Measurements from ENCODE around the gene CYP3A5. TPM values are rescaled to one million over a fixed set of nuclear protein-coding genes. Genes with fewer than 3 reads are reported as not detected.

The CYP3A5 gene
- total and polyA plus RNA-seq, 9 of the 15 experiments (the other 6 are each of a cell fraction or from before 2014, with no cell fraction given) = 0.73 to 2.8 (median 1.5) TPM

DNA sequence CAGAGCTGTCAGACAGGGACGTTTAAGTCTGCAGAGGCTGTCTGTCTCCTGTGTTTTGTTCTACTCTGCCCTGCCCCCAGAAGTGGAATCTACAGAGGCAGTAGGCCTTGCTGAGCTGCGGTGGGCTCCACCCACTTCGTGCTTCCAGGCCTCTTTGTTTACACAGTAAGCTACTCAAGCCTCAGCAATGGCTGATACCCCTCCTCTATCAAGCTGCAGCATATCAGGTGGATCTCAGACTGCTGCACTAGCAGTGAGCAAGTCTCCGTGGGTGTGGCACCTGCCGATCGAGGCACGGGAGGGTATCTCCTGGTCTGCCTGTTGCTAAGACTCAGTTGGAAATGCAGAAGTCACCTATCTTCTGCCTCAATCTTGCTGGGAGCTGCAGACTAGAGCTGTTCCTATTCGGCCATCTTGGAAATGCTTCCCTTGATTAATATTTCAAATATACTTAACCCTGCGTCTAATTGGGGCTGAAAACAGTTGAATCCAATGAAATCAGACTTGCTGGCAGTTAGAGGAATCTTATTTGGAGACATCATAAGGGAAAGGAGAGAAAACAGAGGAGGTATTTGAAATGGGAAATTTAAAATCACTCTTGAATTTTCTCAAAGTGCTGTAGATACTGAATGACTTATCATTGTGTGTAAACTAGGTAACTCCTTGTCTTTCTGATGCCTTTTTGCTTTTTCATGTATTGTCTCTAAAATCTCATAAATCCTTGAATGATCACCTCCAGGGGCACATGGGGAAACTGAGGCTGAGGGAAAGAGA lies 13.8 kb upstream of the CYP3A5 start (continued):
- TF ChIP-seq, protein P1, sequence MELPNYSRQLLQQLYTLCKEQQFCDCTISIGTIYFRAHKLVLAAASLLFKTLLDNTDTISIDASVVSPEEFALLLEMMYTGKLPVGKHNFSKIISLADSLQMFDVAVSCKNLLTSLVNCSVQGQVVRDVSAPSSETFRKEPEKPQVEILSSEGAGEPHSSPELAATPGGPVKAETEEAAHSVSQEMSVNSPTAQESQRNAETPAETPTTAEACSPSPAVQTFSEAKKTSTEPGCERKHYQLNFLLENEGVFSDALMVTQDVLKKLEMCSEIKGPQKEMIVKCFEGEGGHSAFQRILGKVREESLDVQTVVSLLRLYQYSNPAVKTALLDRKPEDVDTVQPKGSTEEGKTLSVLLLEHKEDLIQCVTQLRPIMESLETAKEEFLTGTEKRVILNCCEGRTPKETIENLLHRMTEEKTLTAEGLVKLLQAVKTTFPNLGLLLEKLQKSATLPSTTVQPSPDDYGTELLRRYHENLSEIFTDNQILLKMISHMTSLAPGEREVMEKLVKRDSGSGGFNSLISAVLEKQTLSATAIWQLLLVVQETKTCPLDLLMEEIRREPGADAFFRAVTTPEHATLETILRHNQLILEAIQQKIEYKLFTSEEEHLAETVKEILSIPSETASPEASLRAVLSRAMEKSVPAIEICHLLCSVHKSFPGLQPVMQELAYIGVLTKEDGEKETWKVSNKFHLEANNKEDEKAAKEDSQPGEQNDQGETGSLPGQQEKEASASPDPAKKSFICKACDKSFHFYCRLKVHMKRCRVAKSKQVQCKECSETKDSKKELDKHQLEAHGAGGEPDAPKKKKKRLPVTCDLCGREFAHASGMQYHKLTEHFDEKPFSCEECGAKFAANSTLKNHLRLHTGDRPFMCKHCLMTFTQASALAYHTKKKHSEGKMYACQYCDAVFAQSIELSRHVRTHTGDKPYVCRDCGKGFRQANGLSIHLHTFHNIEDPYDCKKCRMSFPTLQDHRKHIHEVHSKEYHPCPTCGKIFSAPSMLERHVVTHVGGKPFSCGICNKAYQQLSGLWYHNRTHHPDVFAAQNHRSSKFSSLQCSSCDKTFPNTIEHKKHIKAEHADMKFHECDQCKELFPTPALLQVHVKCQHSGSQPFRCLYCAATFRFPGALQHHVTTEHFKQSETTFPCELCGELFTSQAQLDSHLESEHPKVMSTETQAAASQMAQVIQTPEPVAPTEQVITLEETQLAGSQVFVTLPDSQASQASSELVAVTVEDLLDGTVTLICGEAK (IDR thresholded peaks at IDR 0.05) = peak; percentile 71
- TF ChIP-seq, protein P1 (CRISPR knock-in tag; IDR thresholded peaks at IDR 0.05) = no peak
- no peak for TF ChIP-seq MEF2A (IDR thresholded peaks at IDR 0.05; ENCODE audit: control insufficient read depth, low read depth, low read length)
- TF ChIP-seq, protein P2, sequence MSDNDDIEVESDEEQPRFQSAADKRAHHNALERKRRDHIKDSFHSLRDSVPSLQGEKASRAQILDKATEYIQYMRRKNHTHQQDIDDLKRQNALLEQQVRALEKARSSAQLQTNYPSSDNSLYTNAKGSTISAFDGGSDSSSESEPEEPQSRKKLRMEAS (CRISPR knock-in tag; IDR thresholded peaks at IDR 0.05) = peak; percentile 87
- TF ChIP-seq, protein P3, sequence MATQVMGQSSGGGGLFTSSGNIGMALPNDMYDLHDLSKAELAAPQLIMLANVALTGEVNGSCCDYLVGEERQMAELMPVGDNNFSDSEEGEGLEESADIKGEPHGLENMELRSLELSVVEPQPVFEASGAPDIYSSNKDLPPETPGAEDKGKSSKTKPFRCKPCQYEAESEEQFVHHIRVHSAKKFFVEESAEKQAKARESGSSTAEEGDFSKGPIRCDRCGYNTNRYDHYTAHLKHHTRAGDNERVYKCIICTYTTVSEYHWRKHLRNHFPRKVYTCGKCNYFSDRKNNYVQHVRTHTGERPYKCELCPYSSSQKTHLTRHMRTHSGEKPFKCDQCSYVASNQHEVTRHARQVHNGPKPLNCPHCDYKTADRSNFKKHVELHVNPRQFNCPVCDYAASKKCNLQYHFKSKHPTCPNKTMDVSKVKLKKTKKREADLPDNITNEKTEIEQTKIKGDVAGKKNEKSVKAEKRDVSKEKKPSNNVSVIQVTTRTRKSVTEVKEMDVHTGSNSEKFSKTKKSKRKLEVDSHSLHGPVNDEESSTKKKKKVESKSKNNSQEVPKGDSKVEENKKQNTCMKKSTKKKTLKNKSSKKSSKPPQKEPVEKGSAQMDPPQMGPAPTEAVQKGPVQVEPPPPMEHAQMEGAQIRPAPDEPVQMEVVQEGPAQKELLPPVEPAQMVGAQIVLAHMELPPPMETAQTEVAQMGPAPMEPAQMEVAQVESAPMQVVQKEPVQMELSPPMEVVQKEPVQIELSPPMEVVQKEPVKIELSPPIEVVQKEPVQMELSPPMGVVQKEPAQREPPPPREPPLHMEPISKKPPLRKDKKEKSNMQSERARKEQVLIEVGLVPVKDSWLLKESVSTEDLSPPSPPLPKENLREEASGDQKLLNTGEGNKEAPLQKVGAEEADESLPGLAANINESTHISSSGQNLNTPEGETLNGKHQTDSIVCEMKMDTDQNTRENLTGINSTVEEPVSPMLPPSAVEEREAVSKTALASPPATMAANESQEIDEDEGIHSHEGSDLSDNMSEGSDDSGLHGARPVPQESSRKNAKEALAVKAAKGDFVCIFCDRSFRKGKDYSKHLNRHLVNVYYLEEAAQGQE (IDR thresholded peaks at IDR 0.05; ENCODE audit: borderline replicate concordance) = peak; percentile 37; the same call in 1 of the 2 replicates
- TF ChIP-seq, protein P3 (CRISPR knock-in tag; IDR thresholded peaks at IDR 0.05; ENCODE audit: low read depth) = 0 out of 2 replicates have a peak, but pooled peaks have one; percentile 23
- no peak for TF ChIP-seq GTF2A2 (tag; IDR thresholded peaks at IDR 0.05)
- TF ChIP-seq CBX1 (IDR thresholded peaks at IDR 0.05; ENCODE audit: low read depth) = no peak
- TF ChIP-seq TFAM (CRISPR knock-in tag; conservative IDR thresholded peaks at IDR 0.05) = no peak

Data from K562 (cell line).